ENCODE measurements around the gene ICE1. TPM values are rescaled to one million over a fixed set of nuclear protein-coding genes. Genes with fewer than 3 reads are reported as not detected.

ICE1 gene
- total and polyA plus RNA-seq, 2 of the 4 experiments (the other 2 are of a cell fraction) = 9.0 to 18.5 TPM

GRCh38 chr5:5374009-5374715, 48.3 kb upstream of the ICE1 start:
- H3K27me3 ChIP-seq (ENCODE audit: control insufficient read depth, insufficient read depth, low read length) = no peaks in the 10 kb centered on the region
- no peak overlapping the region for H2AFZ ChIP-seq (replicated peaks; ENCODE audit: low read length, poor library complexity)
- H2AK9ac ChIP-seq (replicated peaks; ENCODE audit: low read depth, low read length, poor library complexity) = no peak overlapping the region
- no peaks in the 10 kb centered on the region for H3K4me1 ChIP-seq (ENCODE audit: control insufficient read depth, insufficient read depth, low read length)
- H3K79me1 ChIP-seq (ENCODE audit: low read depth in 1 of 2, low read length in 2 of 2) = no peaks in the 10 kb centered on the region
- no peak overlapping the region for H3K4ac ChIP-seq (ENCODE audit: low read depth, low read length)
- CTCF ChIA-PET = no interaction called here
- no peak overlapping the region for H2BK120ac ChIP-seq (ENCODE audit: low read depth, low read length)
- H4K5ac ChIP-seq (ENCODE audit: low read depth, low read length) = no peak overlapping the region
- no peak overlapping the region for H3K14ac ChIP-seq (replicated peaks; ENCODE audit: low read depth, low read length)
- POLR2A ChIA-PET (ENCODE audit: unreplicated experiment) = no interaction called here
- no peak overlapping the region for H3K27ac ChIP-seq (ENCODE audit: insufficient read depth, low read length)
- H3K18ac ChIP-seq (ENCODE audit: low read depth, low read length) = no peak overlapping the region
- no peak overlapping the region for H2BK5ac ChIP-seq (ENCODE audit: low read depth, low read length, poor library complexity, severe bottlenecking)
- H3K4me3 ChIP-seq (ENCODE audit: insufficient read depth, low read depth, low read length) = no peak overlapping the region
- H3K9ac ChIP-seq (ENCODE audit: low read depth, low read length) = no peak overlapping the region
- peak; percentile 29 for DNase-seq
- H3K56ac ChIP-seq (ENCODE audit: extremely low read depth, insufficient read depth, low read length) = no peak overlapping the region
- no peak overlapping the region for H2BK20ac ChIP-seq (ENCODE audit: low read depth, low read length)
- dilution Hi-C loops (cut with HindIII; ENCODE audit: low sequenced_read_pairs, unreplicated experiment) (no loop called here), intact Hi-C loops (cut with micrococcal nuclease) (no loop called here), in situ Hi-C loops (cut with MboI; ENCODE audit: low sequenced_read_pairs) (no loop called here)
- no peak overlapping the region for H3K4me2 ChIP-seq (ENCODE audit: low read depth, low read length)
- H4K8ac ChIP-seq (ENCODE audit: low read depth in 2 of 2, low read length in 2 of 2) = no peak overlapping the region
- H3K36me3 ChIP-seq (ENCODE audit: control insufficient read depth, insufficient read depth, low read length) = no peaks in the 10 kb centered on the region
- H3K23ac ChIP-seq (ENCODE audit: low read depth, low read length) = no peak overlapping the region
- H3K9me3 ChIP-seq (ENCODE audit: control insufficient read depth, insufficient read depth, low read length) = no peaks in the 10 kb centered on the region
- no peak for TF ChIP-seq CEBPB (IDR thresholded peaks at IDR 0.05; ENCODE audit: low read depth, low read length)
- TF ChIP-seq USF2 (IDR thresholded peaks at IDR 0.05; ENCODE audit: low read depth, low read length) = no peak
- no peak for TF ChIP-seq RFX5 (IDR thresholded peaks at IDR 0.05; ENCODE audit: low read depth, low read length)
- H4K91ac ChIP-seq (ENCODE audit: insufficient read depth, low read depth, low read length) = no peak overlapping the region
- H2BK15ac ChIP-seq (ENCODE audit: low read depth, low read length) = no peak overlapping the region
- no TSS peak for BruUV-seq (replicated peaks)
- H4K20me1 ChIP-seq (ENCODE audit: insufficient read depth, low read length) = no peaks in the 10 kb centered on the region
- ATAC-seq (ENCODE audit: low read depth) = no peak
- H3K9me1 ChIP-seq (ENCODE audit: insufficient read depth, low read length) = no peaks in the 10 kb centered on the region
- 33% methylated on average over 4 of the region's 6 CpGs; no CpG with 5 or more reads in 1 of the 2 experiments for WGBS, 2 experiments (ENCODE audit: extremely low coverage in 2 of 2, insufficient read length in 1 of 2)
- H2AK5ac ChIP-seq (ENCODE audit: low read depth, low read length) = no peak overlapping the region
